ENCODE results near the gene ANGPTL7.

- TF ChIP-seq POLR2A (IDR thresholded peaks at IDR 0.05; ENCODE audit: low read length) (no peak), HOXA7 (CRISPR knock-in tag; IDR thresholded peaks at IDR 0.05) (no peak), BHLHE40 (IDR thresholded peaks at IDR 0.05; ENCODE audit: low read depth, low read length) (no peak), RFX5 (IDR thresholded peaks at IDR 0.05) (no peak), MAZ (IDR thresholded peaks at IDR 0.05; ENCODE audit: borderline replicate concordance, low read depth, low read length) (no peak), CTCF (IDR thresholded peaks at IDR 0.05) (no peak), JUNB (IDR thresholded peaks at IDR 0.05) (no peak)
- TF ChIP-seq, protein P1, sequence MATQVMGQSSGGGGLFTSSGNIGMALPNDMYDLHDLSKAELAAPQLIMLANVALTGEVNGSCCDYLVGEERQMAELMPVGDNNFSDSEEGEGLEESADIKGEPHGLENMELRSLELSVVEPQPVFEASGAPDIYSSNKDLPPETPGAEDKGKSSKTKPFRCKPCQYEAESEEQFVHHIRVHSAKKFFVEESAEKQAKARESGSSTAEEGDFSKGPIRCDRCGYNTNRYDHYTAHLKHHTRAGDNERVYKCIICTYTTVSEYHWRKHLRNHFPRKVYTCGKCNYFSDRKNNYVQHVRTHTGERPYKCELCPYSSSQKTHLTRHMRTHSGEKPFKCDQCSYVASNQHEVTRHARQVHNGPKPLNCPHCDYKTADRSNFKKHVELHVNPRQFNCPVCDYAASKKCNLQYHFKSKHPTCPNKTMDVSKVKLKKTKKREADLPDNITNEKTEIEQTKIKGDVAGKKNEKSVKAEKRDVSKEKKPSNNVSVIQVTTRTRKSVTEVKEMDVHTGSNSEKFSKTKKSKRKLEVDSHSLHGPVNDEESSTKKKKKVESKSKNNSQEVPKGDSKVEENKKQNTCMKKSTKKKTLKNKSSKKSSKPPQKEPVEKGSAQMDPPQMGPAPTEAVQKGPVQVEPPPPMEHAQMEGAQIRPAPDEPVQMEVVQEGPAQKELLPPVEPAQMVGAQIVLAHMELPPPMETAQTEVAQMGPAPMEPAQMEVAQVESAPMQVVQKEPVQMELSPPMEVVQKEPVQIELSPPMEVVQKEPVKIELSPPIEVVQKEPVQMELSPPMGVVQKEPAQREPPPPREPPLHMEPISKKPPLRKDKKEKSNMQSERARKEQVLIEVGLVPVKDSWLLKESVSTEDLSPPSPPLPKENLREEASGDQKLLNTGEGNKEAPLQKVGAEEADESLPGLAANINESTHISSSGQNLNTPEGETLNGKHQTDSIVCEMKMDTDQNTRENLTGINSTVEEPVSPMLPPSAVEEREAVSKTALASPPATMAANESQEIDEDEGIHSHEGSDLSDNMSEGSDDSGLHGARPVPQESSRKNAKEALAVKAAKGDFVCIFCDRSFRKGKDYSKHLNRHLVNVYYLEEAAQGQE (IDR thresholded peaks at IDR 0.05), result no peak
Measured at GRCh38 chr1:11156963-11157362, 32.2 kb upstream of the ANGPTL7 start.

All from A549 (cell line).